Sciatic nerve (tissue), 2 donors: ENCODE results near the gene GRAMD2B. TPM values are rescaled to one million over a fixed set of nuclear protein-coding genes. Genes with fewer than 3 reads are reported as not detected.
A peak's percentile ranks its signal among the peaks of the same experiment; 100 is the strongest.

ENCODE experiments used
- ATAC-seq: fragments of 200-7000 bp; cut with Tn5 transposase; one replicate; pipeline ENCODE4 v1.9.1; 2020; ENCODE audit warnings: mild to moderate bottlenecking, moderate library complexity
- DNase-seq: peaks from one replicate; pipeline ENCODE4 v3.0.0-alpha.2; 2020; ENCODE audit warnings: low spot score
- intact Hi-C: fragments of 100-400 bp; cut with DNase I; formaldehyde crosslinking; loops from one replicate; pipeline ENCODE4 v1.14.2; 2022
- total RNA-seq: library from RNA; stranded (reverse); fragmentation: NEBNext Ultra II Directional; extraction: Animal tissue kit (Norgen Biotek cat#: 25700); gene quantifications from one replicate; pipeline ENCODE4 v1.2.1, GENCODE V29; 2021
- donor health status: DM: no; HTN: no; CAD: no.
- donor health status: DM: no; HTN: no; CAD: no.

Gene GRAMD2B
- total RNA-seq, 1 donor from 2014 or later: 42.3 TPM

DNA sequence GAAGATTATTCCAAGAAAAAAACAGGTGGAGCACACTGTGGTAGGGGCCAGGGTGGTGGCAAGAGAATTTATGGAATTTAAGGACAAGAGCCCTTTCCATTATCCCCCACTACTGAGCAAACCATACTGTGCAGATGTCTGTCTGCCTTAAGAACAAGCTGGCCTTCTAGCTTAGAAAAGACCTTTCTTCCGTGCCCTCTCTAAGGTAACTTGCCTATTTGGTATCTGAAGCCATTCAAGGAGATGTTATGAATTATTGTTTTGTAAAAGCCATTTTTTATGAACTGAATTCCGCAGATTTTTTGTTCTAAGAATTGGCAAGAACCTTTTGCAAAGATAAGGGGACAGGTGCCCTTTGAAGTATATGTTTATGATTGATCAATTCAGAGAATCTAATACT, 20.9 kb downstream of the GRAMD2B start:
- intact Hi-C loops: no loop called here
- ATAC-seq (no peak), DNase-seq (no peak)

DNA sequence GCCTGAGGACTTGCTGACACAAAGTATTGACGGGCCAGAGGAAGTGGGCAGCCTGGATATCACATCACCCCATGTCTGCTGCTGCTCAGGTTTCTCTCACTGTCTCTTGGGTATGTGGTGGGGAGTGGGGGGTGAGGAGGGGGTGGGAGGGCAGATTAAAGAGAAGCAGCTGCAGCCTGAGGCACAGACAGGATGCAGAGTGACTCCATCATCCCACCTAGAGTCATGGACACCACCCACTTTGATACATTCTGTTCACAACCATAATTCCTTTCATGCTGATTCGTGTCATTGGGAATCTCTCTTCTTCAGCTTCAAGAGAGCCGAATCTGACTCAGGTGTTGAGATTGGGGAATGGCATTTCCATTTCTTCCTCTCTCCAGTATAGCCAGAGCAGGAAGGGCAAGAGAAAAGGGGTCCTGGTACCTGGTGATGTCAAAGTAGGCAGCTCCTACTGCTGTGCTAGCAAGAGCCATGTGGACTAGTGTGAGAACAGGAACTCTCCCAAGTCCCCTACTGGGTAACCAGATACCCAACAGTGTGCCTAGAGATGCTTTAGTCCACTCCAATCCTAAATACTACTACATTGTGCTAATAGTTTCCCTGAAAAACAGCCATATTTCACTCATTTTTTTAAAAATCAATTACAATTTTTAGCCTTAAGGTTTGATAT, 22.4 kb downstream of the GRAMD2B start:
- no peak for ATAC-seq
- no peak for DNase-seq
- intact Hi-C loops: no loop called here

- intact Hi-C loops: no loop called here
- ATAC-seq (no peak), DNase-seq (no peak)
These were observed 23.5 kb downstream of the GRAMD2B start for GRCh38 chr5:126446498-126447224.

- ATAC-seq (no peak), DNase-seq (no peak)
- intact Hi-C loops: no loop called here
These were observed 25.5 kb downstream of the GRAMD2B start for GRCh38 chr5:126448720-126449119.

GRCh38 chr5:126449751-126450271, 26.6 kb downstream of the GRAMD2B start:
- peak; percentile 78 for ATAC-seq
- intact Hi-C loops: no loop called here
- DNase-seq: no peak

- no peak for ATAC-seq
- no peak for DNase-seq
- intact Hi-C loops: no loop called here
These were observed 27.1 kb downstream of the GRAMD2B start for GRCh38 chr5:126450346-126450745.

- intact Hi-C loops: no loop called here
- DNase-seq: no peak
- no peak for ATAC-seq
These were observed 27.7 kb downstream of the GRAMD2B start for GRCh38 chr5:126450907-126451306.

DNA sequence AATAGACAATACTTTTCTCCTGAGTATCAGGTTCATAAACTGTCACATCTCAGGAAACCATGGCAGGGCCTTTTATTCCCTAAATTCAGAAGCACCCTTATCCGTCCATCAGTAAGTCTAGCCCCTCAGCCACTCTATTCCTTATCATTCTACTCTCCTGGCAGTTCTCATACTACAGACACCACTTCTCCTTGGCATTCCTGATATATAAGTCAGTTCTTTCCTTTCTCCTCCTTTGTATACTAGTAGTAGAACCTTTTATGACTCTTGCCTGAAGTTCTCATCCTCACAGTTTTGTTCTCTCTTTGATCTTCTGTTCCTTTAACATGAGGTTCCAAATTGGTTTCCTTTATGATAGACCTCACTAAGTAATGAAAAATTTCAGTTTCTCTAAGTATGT, 29.3 kb downstream of the GRAMD2B start:
- ATAC-seq (no peak), DNase-seq (no peak)
- intact Hi-C loops: no loop called here

- intact Hi-C loops: no loop called here
- peak; percentile 87 for ATAC-seq
- peak; percentile 84 for DNase-seq
These were observed 30.9 kb downstream of the GRAMD2B start for GRCh38 chr5:126454081-126454480.

DNA sequence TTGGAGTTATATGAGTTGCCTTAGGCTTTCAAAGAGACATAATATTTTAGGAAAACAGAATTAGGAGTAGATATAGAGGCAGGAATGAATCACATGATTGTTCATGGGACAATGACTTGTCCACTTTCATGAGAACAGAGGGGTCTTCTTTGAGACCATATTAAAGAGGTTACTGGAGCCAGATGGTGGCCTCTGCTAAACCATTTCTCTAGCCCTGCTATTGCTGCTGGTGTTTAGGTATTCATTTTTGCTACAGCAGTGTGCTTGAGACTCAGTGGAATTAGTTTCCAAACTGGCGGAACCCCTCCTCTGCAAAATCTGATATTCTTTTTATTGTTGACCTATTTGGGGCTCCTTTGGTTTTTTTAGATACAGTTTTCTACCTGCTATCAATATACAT, 31.3 kb downstream of the GRAMD2B start:
- intact Hi-C loops: no loop called here
- no peak for ATAC-seq
- DNase-seq: no peak

DNA sequence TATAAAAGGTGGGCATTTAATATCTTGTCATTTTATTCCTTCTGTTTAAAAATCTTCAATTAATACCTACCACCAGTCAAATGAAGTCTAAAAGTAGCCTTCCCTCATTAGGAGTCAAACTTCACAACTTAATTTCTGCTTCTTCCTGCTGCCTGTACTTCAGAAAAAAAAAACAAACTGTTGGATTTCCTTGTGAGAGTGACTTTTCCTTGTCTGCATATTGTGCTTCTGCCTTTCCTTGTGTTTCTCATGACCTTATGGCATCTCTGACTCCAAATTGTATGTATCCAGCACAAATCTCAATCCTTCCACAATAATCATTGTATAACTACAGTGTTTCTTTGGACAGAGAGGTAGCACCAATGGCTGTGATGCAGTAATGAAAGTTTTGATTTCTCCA, 32.1 kb downstream of the GRAMD2B start:
- ATAC-seq: no peak
- intact Hi-C loops: no loop called here
- DNase-seq: no peak

DNA sequence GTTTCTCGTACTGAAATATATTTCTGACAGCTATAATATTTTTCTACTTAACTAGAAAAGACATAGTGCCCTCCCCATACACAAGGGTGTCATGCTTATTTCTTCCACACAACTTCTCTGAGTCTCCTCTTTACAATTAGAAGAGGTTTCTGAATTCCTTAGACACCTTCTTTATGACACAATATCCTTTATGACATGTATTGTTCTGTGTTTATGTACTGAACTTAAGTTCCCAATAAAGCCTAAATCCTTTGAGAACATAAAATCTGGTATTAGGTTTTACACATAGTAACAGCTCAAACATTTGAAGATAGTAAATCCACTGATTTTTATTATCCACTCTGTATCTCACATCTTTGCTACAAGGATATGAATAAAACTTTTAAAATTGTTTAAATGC, 32.5 kb downstream of the GRAMD2B start:
- DNase-seq (no peak), ATAC-seq (no peak)
- intact Hi-C loops: no loop called here

DNA sequence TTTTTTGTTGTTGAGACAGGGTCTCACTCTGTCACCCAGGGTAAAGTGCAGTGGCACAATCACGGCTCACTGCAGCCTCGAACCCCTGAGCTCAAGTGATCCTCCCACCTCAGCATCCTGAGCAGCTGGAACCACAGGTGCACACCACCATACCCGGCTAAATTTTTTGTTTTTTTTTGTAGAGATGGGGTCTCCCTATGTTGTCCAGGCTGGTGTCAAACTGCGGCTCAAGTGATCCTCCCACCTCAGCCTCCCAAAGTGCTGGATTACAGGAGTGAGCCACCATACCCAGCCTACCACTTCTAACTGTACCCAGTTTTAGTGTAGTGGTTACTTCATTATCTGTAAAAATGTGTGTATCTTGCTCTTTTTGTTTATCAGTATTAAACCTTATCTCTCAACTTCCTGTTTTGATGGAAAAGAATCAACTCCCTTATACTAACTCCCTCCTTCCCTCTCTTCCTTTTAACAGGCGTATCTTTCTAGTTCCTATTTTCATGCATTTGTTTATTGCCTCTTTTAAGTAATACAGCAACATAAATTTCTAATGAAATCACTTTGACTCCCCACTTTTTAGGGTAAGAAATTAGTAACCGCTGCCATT, 33.1 kb downstream of the GRAMD2B start:
- ATAC-seq: no peak
- intact Hi-C loops: no loop called here

GRCh38 chr5:126460459-126460858, 37.2 kb downstream of the GRAMD2B start:
- DNase-seq (no peak), ATAC-seq (no peak)
- intact Hi-C loops: no loop called here

More for the DNA sequence above, 33.1 kb downstream of the GRAMD2B start:
- DNase-seq: no peak

- DNase-seq (no peak), ATAC-seq (no peak)
- intact Hi-C loops: no loop called here
These were observed 37.8 kb downstream of the GRAMD2B start for GRCh38 chr5:126460977-126461376.

DNA sequence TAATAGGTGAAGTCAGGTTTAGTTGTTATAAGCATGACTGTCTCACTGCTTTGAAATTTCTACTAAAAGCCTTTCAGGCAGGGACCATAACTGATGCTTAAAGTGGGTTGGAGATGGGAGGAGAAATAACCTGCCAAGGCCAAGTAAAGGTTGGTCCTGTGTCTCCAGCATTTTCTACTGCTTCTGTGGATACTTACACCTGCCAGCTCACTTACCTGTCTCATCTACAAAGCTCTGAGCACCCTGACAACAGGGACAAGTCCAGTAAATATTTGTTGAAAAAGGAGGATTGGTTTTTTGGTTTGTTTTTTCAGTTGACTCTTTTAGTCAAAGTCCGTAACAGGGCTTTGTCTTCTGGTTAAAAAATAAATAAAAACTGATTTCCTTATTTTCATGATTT, 38.6 kb downstream of the GRAMD2B start:
- intact Hi-C loops: no loop called here
- DNase-seq (no peak), ATAC-seq (no peak)

DNA sequence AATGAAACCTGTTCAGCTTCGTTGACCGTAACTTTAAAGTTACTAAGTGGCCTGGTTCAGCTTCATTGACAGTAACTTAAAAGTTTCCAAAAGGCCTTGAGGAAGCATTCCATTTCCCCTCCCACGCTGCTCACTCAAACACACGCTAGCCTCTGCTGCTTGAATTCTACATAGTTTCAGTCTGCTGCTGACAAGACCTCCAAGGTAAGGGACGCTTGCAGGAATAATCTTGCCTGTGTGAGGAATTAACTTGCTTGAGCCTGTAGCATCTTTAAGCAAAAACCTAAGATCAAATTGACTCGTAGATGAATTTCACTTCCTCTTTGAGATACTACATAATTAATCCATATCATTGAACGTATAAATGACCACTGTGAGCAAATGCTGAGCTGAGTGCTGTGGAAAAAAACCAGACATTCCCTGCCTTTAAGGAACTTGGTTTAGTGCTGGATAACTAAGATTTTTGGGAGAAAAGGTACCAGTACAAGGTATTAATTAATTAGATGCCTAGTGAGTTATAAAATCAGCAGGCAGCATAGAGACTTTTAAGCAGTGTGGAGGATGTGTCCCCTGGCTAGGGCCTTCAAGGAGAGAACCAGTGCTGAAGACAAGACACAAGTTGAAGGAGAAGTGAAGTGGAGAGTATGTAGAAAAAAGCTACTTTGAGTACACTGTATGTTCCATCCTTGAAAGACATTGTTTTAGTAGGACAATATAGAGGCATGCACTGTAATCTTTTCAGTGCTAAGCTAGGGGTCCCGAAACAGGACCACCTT, 39.2 kb downstream of the GRAMD2B start:
- peak; percentile 45 for ATAC-seq
- no peak for DNase-seq
- intact Hi-C loops: no loop called here

DNA sequence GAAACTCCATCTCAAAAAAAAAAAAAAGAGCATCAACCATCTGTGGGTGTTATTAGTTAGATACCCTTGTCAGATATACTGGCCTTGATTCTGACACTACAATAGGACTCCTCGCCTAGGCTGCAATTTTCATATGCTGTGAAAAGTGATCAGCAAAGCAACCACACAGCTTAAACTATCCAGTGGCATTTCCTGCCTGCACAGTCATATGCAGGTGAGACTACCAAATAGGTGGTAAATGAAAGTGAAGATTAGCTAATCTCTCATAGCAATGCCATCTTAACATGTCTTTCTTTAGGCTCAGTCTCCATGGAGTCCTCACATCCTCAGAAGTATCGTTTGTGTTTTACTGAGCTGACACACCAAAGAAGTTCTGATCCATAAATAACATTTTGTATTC, 40.8 kb downstream of the GRAMD2B start:
- DNase-seq: no peak
- intact Hi-C loops: no loop called here
- ATAC-seq: no peak

DNA sequence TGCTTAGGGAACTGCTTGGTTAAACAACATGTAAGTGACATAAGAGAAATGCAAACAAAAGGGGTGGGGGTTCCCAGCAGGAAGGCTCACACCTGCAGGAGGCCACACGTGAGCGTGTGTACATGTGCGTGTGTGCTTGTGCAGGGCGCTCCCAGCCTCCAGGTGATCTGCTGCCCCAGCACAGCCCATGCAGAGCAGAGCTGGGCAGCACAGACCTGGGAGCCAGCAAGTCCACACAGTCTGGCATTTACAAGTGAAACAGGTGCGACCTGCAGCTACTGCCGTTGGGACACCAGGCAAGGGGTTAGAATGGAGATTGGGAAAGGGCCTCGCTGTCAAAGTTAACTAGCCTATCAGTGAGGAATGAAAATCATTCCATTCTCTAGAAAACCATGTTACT, 41.8 kb downstream of the GRAMD2B start:
- intact Hi-C loops: no loop called here
- no peak for ATAC-seq

More for the DNA sequence above, 41.8 kb downstream of the GRAMD2B start:
- no peak for DNase-seq
